Hepatic stellate cell (primary cell): ENCODE data around the gene FAM204A.

Experiments
- DNase-seq: peaks from one replicate; pipeline ENCODE4 v3.0.0; 2011; ENCODE audit warnings: low spot score

The FAM204A gene

GRCh38 chr10:118278649-118279048 lies 63.5 kb downstream of the FAM204A start:
- DNase-seq = no peak

- no peak for DNase-seq
These were observed 64.3 kb downstream of the FAM204A start for GRCh38 chr10:118277871-118278270.

DNA sequence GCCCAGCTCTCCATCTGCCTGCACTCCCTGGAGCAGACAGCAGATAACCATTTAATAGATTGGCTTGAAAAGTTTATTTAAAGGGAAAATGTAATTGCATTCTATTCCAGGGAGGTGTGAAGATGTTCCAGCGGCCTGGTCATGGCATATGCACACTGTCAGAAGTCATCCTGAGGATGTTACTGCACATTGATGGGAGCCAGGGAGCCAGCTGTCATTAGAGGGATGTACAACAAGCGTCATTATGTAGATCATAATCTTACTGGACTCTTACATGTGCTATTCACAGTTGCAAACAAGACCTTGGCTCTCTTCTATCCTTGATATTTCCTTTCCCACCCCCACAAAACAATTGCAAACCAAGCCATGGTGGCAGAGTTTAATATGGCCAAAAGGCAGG lies 65.4 kb downstream of the FAM204A start:
- no peak for DNase-seq

DNA sequence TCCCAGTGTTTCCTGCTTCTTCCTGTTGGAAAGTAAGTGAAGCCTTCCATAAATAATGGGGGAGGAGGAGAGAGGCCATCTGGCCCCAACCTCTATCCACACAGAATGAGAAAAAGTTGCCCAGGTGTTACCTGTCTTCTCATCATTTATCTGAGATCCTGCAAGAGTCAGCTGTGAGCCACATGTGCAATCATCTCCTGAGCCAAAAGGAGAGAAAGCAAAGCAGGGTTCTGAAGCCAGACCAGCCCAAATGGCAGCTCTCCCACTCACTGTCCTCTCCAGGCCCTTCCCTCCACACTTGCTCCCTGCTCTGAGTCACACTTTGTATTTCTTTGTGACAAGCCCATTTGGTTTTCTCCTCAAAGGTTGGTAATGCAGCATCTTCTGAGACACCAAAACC lies 65.9 kb downstream of the FAM204A start:
- no peak for DNase-seq

GRCh38 chr10:118273662-118274061 lies 68.5 kb downstream of the FAM204A start:
- no peak for DNase-seq

GRCh38 chr10:118272767-118273166 lies 69.4 kb downstream of the FAM204A start:
- no peak for DNase-seq

- no peak for DNase-seq
These were observed 69.9 kb downstream of the FAM204A start for GRCh38 chr10:118272149-118272721.

DNA sequence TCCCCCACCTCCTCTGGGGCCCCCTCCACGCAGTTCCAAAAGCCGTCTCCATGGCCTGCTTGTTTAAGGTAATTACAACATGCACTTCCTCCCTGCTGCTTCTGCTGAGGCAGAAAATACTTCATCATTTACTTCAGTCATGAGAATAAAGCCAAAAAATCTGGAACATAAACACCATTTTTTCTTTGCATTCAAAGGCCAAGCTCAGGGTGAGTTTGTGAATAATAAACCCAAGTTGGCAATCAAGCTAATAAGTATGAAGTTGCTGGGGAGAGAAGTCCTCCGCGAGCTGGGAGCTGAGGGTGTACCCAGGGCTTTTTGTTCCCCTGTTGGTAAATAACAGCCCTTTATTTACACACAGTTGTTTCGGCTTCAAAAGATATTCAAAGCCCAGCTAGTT lies 70.5 kb downstream of the FAM204A start:
- no peak for DNase-seq

DNA sequence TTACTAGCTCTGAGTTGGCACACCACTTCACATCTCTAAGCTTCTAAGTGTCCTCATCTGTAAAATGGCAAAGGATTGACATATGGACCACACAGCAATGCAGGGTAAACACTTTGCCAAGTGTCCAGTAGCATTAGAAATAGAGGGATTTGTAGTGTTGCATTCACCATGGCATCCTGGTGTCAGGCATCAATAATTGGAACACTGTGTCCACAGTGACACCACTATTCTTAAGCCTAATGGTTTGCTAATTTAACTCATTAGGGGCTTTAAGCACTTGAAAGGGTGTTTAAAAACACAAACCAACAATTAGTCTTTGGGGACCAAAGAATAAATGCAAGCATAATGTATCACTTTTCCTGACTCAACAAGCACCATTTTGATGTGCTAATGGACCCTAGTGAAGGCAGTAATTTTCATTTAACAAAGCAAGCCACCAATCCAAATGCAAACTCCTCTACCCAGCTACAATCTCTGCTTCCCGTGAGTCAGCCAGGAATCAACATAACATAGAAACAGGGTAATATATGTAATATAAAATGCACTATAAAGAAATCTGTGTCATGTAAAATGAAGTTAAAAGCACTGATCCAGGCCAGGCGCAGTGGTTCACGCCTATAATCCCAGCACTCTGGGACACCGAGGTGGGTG lies 75.9 kb downstream of the FAM204A start:
- DNase-seq = no peak

GRCh38 chr10:118264838-118265470 lies 77.2 kb downstream of the FAM204A start:
- DNase-seq = no peak

DNA sequence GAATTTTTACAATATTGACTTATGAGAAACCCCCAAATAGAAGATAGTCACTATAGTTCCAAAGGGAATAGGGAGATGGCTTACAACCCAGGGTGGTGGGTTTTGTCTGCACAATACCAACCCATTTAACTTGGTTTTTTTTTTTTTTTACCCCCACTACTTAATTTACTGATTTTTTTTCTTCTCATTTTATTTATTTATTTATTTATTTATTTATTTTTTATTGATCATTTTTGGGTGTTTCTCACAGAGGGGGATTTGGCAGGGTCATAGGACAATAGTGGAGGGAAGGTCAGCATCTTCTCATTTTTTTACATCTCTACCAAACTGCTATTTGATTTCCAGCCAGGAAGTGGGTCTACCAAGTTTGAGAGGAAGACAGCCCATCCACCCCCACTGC lies 77.9 kb downstream of the FAM204A start:
- no peak for DNase-seq

- no peak for DNase-seq
These were observed 79.6 kb downstream of the FAM204A start for GRCh38 chr10:118262538-118262937.

- DNase-seq = no peak
These were observed 82.7 kb downstream of the FAM204A start for GRCh38 chr10:118259288-118259906.

GRCh38 chr10:118258285-118258684 lies 83.8 kb downstream of the FAM204A start:
- no peak for DNase-seq

DNA sequence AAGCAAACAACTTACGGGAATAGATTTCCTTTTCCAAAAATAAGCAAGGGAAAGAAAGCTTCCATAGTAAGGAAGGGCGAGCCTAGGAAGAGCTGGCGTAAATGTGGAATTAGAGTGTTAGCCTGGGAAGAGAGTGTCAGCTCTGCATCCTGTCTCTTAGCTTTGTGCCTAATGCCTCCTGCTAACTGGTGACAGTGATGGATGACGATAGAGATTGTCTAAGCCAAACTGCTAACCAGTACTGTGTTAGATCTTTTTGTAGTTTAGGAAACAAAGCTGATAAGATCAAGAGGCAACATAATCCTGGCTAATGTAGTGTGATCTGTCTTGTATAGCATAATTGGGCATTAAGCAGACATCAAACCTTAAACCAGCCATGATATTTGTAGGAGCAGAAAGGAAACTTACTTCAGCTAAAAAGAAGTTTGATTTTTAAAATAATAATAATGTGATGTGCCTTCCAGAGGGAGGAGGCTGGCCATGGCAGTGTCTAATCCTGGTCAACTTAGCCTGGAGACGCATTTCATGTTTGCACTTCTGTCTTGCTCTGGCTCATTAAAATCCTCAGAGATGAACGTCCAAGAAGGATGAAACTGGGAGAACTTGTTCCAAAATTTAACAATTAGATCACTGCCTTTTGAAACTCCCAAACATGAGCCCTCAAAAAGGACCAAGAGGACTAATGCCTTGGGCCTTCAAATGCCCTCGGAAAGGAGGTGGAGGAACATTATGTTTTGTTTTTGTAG lies 85.1 kb downstream of the FAM204A start:
- DNase-seq = no peak

GRCh38 chr10:118256209-118256608 lies 85.9 kb downstream of the FAM204A start:
- no peak for DNase-seq

GRCh38 chr10:118255355-118255754 lies 86.8 kb downstream of the FAM204A start:
- DNase-seq = no peak

GRCh38 chr10:118254654-118255053 lies 87.5 kb downstream of the FAM204A start:
- no peak for DNase-seq

- no peak for DNase-seq
These were observed 88.7 kb downstream of the FAM204A start for GRCh38 chr10:118253397-118253796.

DNA sequence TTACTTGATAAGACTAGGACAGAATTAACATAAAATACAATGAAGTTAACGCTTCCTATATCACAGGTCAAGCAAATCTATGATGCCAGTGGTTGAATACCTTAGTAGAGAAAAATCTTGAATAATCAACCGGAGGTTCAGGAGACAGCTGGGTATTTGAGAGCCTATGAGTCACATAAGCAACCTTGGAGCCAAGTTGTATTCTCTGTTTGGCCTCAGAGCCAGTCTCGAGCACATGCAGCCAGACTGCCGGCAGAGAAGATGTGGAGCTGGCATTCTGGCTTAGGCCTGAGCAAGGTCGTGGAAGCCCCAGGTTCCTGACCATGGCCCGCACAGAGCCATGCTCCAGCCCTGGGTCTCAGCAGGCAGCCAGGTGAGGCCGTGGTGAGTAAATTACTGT lies 90.3 kb downstream of the FAM204A start:
- no peak for DNase-seq

DNA sequence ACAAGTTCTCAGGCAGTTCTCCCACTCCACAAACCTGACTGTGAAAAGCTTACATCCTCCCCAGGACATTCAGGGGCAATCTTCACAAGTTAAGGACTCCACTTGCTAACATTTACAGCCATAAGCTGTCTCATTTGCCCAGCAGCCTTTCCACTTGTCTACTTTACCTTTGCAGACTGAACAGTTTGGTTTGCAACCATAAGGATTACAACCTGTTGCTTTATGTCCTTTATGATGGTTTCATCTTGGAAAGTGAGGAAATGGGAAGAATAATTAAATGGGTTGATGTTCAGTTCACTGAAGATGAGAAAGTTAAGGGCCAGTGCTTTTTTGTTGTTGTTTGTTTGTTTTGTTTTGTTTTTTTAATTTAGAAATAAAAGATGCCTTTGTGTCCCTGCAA lies 92.4 kb downstream of the FAM204A start:
- DNase-seq = no peak
